ENCODE results near the gene CHN1.

GRCh38 chr2:175001566-175001965 lies 3.6 kb downstream of the CHN1 start:
- TF ChIP-seq, protein P1, sequence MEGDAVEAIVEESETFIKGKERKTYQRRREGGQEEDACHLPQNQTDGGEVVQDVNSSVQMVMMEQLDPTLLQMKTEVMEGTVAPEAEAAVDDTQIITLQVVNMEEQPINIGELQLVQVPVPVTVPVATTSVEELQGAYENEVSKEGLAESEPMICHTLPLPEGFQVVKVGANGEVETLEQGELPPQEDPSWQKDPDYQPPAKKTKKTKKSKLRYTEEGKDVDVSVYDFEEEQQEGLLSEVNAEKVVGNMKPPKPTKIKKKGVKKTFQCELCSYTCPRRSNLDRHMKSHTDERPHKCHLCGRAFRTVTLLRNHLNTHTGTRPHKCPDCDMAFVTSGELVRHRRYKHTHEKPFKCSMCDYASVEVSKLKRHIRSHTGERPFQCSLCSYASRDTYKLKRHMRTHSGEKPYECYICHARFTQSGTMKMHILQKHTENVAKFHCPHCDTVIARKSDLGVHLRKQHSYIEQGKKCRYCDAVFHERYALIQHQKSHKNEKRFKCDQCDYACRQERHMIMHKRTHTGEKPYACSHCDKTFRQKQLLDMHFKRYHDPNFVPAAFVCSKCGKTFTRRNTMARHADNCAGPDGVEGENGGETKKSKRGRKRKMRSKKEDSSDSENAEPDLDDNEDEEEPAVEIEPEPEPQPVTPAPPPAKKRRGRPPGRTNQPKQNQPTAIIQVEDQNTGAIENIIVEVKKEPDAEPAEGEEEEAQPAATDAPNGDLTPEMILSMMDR (IDR thresholded peaks at IDR 0.05), result no peak
- no peak for TF ChIP-seq POLR2A (IDR thresholded peaks at IDR 0.05)
